ENCODE data around the gene ZNF880.

The ZNF880 gene

DNA sequence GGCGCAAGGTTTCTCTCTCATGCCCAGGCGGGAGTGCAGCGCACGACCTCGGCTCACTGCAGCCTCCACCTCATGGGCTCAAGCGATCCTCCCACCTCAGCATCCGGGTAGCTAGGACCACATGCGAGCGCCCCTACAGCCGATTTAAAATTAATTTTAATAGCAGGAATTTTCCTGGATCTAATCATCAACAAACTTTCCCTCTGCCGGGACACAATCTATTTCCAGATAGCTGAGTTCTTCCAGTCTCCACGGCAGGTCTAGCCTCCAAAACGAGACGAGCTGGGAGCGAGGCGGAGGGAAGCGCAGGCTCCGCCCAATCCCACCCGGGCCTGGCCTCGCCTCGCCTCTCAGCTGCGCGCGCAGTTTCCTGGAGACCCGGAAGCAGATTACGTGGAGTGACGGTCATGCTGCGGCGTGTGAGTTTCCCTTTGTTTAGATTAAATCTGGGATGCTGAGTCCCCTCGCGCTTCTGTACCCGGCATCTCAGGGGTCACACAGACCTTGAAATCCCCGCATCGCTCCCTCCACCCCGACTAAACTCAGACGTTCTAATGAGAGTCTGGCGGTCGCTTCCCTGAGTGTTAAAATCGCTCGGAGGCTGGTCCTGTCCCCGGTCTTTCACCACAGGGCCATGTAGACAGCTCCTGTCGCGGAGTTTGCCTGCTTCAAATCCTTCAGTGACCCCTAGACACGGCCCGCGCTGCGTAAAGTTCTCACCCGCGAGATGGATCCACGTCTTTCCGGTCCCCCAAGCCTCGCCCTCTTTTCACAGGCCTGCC is at the start of gene ZNF880:
ZNF880 (plus strand) TSS at position 365 of the 782 bp plus-strand sequence; CDS start at position 408, 43 bp downstream.
- peak within 1 kb of the TSS; percentile 19 for H3K27ac ChIP-seq
- peaks cover 4 to 11% of the 10 kb centered on the region in 2 experiments for H3K4me1 ChIP-seq (ENCODE audit: control insufficient read depth in 1 of 2, insufficient read depth in 1 of 2, low read depth in 1 of 2, low read length in 1 of 2)
- TF ChIP-seq, protein P1, sequence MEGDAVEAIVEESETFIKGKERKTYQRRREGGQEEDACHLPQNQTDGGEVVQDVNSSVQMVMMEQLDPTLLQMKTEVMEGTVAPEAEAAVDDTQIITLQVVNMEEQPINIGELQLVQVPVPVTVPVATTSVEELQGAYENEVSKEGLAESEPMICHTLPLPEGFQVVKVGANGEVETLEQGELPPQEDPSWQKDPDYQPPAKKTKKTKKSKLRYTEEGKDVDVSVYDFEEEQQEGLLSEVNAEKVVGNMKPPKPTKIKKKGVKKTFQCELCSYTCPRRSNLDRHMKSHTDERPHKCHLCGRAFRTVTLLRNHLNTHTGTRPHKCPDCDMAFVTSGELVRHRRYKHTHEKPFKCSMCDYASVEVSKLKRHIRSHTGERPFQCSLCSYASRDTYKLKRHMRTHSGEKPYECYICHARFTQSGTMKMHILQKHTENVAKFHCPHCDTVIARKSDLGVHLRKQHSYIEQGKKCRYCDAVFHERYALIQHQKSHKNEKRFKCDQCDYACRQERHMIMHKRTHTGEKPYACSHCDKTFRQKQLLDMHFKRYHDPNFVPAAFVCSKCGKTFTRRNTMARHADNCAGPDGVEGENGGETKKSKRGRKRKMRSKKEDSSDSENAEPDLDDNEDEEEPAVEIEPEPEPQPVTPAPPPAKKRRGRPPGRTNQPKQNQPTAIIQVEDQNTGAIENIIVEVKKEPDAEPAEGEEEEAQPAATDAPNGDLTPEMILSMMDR (IDR thresholded peaks at IDR 0.05), result no peak
- H3K9me3 ChIP-seq, result peaks cover 31% of the 10 kb centered on the region
- H3K27me3 ChIP-seq, result no peaks in the 10 kb centered on the region
- no peaks in the 10 kb centered on the region for H3K36me3 ChIP-seq
- H3K4me3 ChIP-seq (ENCODE audit: low read depth in 1 of 2, low read length in 1 of 2), result peak within 1 kb of the TSS; percentile 66 to 81

DNA sequence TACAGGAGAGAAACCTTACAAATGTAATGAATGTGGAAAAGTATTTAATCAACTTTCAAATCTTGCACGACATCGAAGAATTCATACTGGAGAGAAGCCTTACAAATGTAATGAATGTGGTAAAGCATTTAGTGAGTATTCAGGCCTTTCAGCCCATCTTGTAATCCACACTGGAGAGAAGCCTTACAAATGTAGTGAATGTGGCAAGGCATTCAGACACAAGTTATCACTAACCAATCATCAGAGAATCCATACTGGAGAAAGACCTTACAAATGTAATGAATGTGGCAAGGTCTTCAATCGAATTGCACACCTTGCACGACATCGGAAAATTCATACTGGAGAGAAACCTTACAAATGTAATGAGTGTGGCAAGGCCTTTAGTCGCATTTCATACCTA is 47.3 kb upstream of the ZNF880 start:
- Histone ChIP-seq H3K27ac (no peak overlapping the region), H3K27me3 (no peaks in the 10 kb centered on the region), H3K4me1 (ENCODE audit: control insufficient read depth in 1 of 2, insufficient read depth in 1 of 2, low read depth in 1 of 2, low read length in 1 of 2) (no peaks in the 10 kb centered on the region), H3K36me3 (peaks cover 21% of the 10 kb centered on the region), H3K9me3 (peaks cover 48% of the 10 kb centered on the region), H3K4me3 (ENCODE audit: low read depth in 1 of 2, low read length in 1 of 2) (no peak overlapping the region)
- TF ChIP-seq, protein P1 (IDR thresholded peaks at IDR 0.05), result no peak

DNA sequence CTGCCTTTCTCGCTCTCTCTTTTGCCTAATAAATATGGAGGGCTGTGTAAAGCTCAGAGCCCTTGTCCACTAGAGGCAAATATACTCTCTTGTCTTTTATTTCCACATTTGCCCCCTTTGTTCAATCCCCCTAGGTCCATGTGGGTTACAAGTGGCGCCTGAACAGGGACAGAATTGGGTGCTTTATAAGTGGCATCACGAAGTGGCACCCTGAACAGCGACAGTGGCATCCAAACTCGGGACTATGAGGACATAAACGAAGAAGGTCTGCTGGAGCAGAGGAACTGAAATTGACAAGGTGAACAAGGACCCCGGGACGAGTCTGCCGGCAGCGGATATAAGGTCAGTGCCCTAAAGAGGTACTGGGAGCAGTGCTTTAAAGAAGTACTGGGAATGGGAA is 38.0 kb upstream of the ZNF880 start:
- peaks cover 5% of the 10 kb centered on the region in 2 experiments for H3K4me1 ChIP-seq (ENCODE audit: control insufficient read depth in 1 of 2, insufficient read depth in 1 of 2, low read depth in 1 of 2, low read length in 1 of 2)
- H3K36me3 ChIP-seq, result no peaks in the 10 kb centered on the region
- no peak overlapping the region for H3K4me3 ChIP-seq (ENCODE audit: low read depth in 1 of 2, low read length in 1 of 2)
- peaks cover 66% of the 10 kb centered on the region for H3K9me3 ChIP-seq
- peaks cover 5% of the 10 kb centered on the region for H3K27me3 ChIP-seq
- no peak overlapping the region for H3K27ac ChIP-seq
- TF ChIP-seq, protein P1 (IDR thresholded peaks at IDR 0.05), result no peak

DNA sequence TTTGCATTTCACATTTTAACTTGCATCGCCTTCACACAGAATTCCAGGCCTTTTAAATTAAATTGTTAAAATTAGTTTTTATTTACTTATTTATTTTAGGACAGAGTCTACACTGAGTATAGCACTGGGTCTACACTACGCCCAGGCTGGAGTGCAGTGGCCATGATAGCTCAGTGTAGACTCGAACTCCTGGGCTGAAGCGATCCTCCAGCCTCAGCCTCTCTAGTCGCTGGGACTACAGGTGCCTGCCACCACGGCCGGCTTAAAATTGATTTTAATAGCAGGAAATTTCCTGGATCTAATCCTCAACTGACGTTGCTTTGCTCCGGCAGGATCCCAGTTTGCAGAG is 34.0 kb upstream of the ZNF880 start:
- H3K27ac ChIP-seq, result peak overlapping the region; percentile 18
- H3K9me3 ChIP-seq, result peaks cover 53% of the 10 kb centered on the region
- peak overlapping the region; percentile 68 to 75 for H3K4me3 ChIP-seq (ENCODE audit: low read depth in 1 of 2, low read length in 1 of 2)
- peaks cover 5 to 8% of the 10 kb centered on the region in 2 experiments for H3K4me1 ChIP-seq (ENCODE audit: control insufficient read depth in 1 of 2, insufficient read depth in 1 of 2, low read depth in 1 of 2, low read length in 1 of 2)
- TF ChIP-seq, protein P1 (IDR thresholded peaks at IDR 0.05), result no peak
- H3K36me3 ChIP-seq, result no peaks in the 10 kb centered on the region
- peaks cover 8% of the 10 kb centered on the region for H3K27me3 ChIP-seq

DNA sequence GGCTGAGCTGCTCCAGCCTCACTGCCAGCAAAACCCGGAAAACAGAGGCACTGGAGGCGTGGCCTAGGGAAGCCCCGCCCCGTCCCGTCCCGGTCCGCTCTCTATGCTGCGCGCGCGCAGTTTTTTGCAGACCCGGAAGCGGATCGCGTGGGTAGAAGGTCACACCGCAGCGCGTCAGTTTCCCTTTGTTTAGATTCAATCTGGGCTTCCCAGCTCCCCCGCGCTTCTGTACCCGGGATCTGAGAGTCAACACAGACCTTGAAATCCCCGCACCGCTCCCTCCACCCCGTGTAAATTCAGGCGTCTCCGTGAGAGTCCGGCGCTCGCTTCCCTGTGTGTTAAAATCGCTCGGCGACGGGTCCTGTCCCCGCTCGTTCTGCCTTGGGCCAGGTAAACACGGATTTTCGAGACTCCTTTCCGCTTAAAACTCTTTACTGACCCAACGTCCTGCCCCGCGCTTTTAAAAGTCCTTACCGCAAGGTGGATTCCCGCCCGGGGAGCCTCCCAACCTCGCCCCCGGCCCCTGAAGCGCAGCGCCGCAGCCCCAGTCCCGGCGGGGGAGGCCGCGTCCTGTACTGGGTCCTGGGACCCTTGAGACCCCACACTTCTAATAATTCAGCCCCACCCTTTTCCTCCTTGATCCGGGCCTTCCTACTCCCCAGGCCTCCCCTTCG is 33.5 kb upstream of the ZNF880 start, which contains the start of gene ZNF610:
ZNF610 (plus strand) TSS at position 127 of the 674 bp plus-strand sequence. CDS start 12,930 bp downstream, outside the sequence.
- Histone ChIP-seq H3K27me3 (peaks cover 8% of the 10 kb centered on the region), H3K36me3 (no peaks in the 10 kb centered on the region), H3K27ac (peak within 1 kb of the TSS; percentile 18), H3K4me3 (ENCODE audit: low read depth in 1 of 2, low read length in 1 of 2) (peak within 1 kb of the TSS; percentile 68 to 75), H3K9me3 (peaks cover 48% of the 10 kb centered on the region), H3K4me1 (ENCODE audit: control insufficient read depth in 1 of 2, insufficient read depth in 1 of 2, low read depth in 1 of 2, low read length in 1 of 2) (peaks cover 5 to 8% of the 10 kb centered on the region in 2 experiments)
- TF ChIP-seq, protein P1 (IDR thresholded peaks at IDR 0.05), result no peak
